Measurements from ENCODE around the gene TWIST2. TPM values are rescaled to one million over a fixed set of nuclear protein-coding genes. Genes with fewer than 3 reads are reported as not detected.

TWIST2 gene
- total RNA-seq, result 114 and 149 TPM in 2 replicates

DNA sequence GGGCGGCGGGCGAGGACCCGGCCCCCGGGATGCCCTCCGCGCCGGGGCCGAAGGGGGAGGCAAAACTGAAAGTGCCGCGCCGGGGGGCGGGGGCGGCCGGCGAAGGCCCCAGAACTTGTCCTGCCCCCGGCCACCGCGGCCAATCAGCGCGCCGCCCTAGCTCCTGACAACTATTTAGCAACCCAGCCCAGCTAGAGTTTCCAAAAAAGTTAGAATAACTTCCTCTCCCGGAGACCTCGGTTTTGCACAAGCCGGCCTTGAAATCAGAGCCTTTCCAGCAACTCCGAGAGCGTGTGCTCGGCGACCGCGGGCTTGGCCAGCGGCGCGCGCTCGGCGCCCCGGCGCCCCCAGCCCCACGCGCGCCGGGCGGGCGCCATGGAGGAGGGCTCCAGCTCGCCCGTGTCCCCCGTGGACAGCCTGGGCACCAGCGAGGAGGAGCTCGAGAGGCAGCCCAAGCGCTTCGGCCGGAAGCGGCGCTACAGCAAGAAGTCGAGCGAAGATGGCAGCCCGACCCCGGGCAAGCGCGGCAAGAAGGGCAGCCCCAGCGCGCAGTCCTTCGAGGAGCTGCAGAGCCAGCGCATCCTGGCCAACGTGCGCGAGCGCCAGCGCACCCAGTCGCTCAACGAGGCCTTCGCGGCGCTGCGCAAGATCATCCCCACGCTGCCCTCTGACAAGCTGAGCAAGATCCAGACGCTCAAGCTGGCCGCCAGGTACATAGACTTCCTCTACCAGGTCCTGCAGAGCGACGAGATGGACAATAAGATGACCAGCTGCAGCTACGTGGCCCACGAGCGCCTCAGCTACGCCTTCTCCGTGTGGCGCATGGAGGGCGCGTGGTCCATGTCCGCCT lies at the start of gene TWIST2:
Gene TWIST2 (plus strand): TSS at position 245 of the 850 bp plus-strand sequence. CDS start 131 bp downstream, at position 376.

